ENCODE data around the gene COPA. TPM values are rescaled to one million over a fixed set of nuclear protein-coding genes. Genes with fewer than 3 reads are reported as not detected.

Gene COPA
- total RNA-seq, 4 donors from 2014 or later, result 74.9 to 99.8 (median 91.3) TPM

GRCh38 chr1:160362168-160362957 is 19.3 kb upstream of the COPA start:
- intact Hi-C loops (cut with DNase I), result no loop called here
- WGBS, 2 donors, result 74 to 79% methylated on average over 9 of the region's 9 CpGs

GRCh38 chr1:160361814-160362167 is 18.7 kb upstream of the COPA start:
- H3K4me3 ChIP-seq, result no peak overlapping the region
- peaks cover 0 to 3% (median 0%) of the 10 kb centered on the region in 4 donors for H3K27me3 ChIP-seq
- no peak for DNase-seq
- TF ChIP-seq POLR2A (IDR thresholded peaks at IDR 0.05) (no peak), CTCF (IDR thresholded peaks at IDR 0.05) (no peak)
- 65 to 73% methylated on average over 4 of the region's 4 CpGs for WGBS, 2 donors
- peaks cover 0 to 46% (median 9%) of the 10 kb centered on the region in 3 donors for H3K36me3 ChIP-seq
- no peak overlapping the region for H3K27ac ChIP-seq
- no peaks in the 10 kb centered on the region for H3K4me1 ChIP-seq
- intact Hi-C loops (cut with DNase I), result no loop called here
- H3K9me3 ChIP-seq, result no peaks in the 10 kb centered on the region

More at GRCh38 chr1:160362168-160362957, 19.3 kb upstream of the COPA start:
- no peaks in the 10 kb centered on the region for H3K4me1 ChIP-seq
- no peak overlapping the region for H3K4me3 ChIP-seq
- peaks cover 0 to 41% (median 3%) of the 10 kb centered on the region in 3 donors for H3K36me3 ChIP-seq
- no peak for DNase-seq
- no peaks in the 10 kb centered on the region for H3K9me3 ChIP-seq
- H3K27ac ChIP-seq, result no peak overlapping the region
- H3K27me3 ChIP-seq, result peaks cover 0 to 9% (median 0%) of the 10 kb centered on the region in 4 donors
- TF ChIP-seq CTCF (IDR thresholded peaks at IDR 0.05), result no peak
- no peak for TF ChIP-seq POLR2A (IDR thresholded peaks at IDR 0.05)

- 79 to 94% methylated on average over 2 of the region's 2 CpGs for WGBS, 2 donors
- DNase-seq, result no peak
- TF ChIP-seq POLR2A (IDR thresholded peaks at IDR 0.05), result no peak
- no peak for TF ChIP-seq CTCF (IDR thresholded peaks at IDR 0.05)
- intact Hi-C loops (cut with DNase I), result no loop called here
- Histone ChIP-seq H3K9me3 (no peaks in the 10 kb centered on the region), H3K27ac (no peak overlapping the region), H3K4me3 (no peak overlapping the region), H3K4me1 (no peaks in the 10 kb centered on the region), H3K36me3 (peaks cover 0 to 52% (median 11%) of the 10 kb centered on the region in 3 donors), H3K27me3 (no peaks in the 10 kb centered on the region)
Measured at GRCh38 chr1:160361199-160361598, 18.1 kb upstream of the COPA start.

GRCh38 chr1:160360227-160360695 is 17.2 kb upstream of the COPA start:
- Histone ChIP-seq H3K9me3 (no peaks in the 10 kb centered on the region), H3K27me3 (no peaks in the 10 kb centered on the region), H3K27ac (no peak overlapping the region), H3K4me1 (no peaks in the 10 kb centered on the region), H3K36me3 (peaks cover 7 to 62% (median 18%) of the 10 kb centered on the region in 3 donors), H3K4me3 (no peak overlapping the region)
- 89 to 91% methylated on average over 4 to 5 of the region's 8 CpGs for WGBS, 2 donors
- intact Hi-C loops (cut with DNase I), result no loop called here
- no peak for TF ChIP-seq POLR2A (IDR thresholded peaks at IDR 0.05)
- no peak for TF ChIP-seq CTCF (IDR thresholded peaks at IDR 0.05)
- no peak for DNase-seq

GRCh38 chr1:160359559-160360226 is 16.6 kb upstream of the COPA start:
- no peak overlapping the region for H3K27ac ChIP-seq
- H3K9me3 ChIP-seq, result no peaks in the 10 kb centered on the region
- no peak overlapping the region for H3K4me3 ChIP-seq
- peaks cover 10 to 67% (median 24%) of the 10 kb centered on the region in 3 donors for H3K36me3 ChIP-seq
- no peak for DNase-seq
- WGBS, 2 donors, result 72 to 85% methylated on average over 7 to 8 of the region's 9 CpGs
- no peak for TF ChIP-seq POLR2A (IDR thresholded peaks at IDR 0.05)
- TF ChIP-seq CTCF (IDR thresholded peaks at IDR 0.05), result no peak
- no peaks in the 10 kb centered on the region for H3K27me3 ChIP-seq
- H3K4me1 ChIP-seq, result no peaks in the 10 kb centered on the region
- intact Hi-C loops (cut with DNase I), result no loop called here
